C1 segment of cervical spinal cord (tissue), 14 donors: ENCODE measurements around the gene FES.
"Not testable (repeated sequence)": the region's sequence is repeated elsewhere in the genome, so short reads cannot be mapped to it uniquely, and the experiment has no call there.

Experiments used
- DNase-seq, 14 donors: peaks; one replicate each; lab custom pipeline; 2025; lab: John Stamatoyannopoulos, UW

FES gene

DNA sequence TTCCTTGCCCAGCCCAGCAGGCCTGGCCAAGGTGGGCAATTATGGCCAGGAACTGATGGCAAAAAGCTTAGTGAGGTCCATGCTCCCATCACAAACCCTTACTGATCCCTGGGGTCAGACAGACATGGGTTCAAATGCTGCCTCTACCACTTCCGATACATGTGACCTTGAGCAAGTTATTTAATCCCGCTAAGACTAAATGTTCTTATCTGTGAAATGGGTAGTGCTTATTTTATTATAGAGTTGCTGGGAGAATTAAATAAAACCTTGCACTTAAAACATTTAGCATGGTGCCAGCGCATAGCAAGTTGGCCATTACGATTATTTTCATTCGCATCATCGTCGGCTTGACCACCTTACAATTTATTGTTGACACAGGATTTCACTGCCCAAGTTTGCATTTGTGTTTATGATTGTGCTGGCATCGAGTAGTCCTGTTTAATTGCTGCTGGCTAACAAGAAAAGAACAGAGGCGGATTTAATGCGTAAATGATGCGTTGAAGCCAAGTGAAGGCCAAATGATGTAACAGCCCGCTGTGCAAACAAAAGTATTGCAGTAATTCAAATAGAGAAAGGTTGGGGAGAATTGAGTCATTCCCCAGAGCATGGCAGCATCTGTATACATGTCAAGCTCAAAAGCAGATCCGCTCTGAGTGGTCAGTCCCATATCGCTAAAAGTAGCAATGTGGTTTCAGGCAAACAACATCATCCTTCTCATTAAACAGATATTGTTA, 23.2 kb upstream of the FES start:
- DNase-seq = no peak

DNA sequence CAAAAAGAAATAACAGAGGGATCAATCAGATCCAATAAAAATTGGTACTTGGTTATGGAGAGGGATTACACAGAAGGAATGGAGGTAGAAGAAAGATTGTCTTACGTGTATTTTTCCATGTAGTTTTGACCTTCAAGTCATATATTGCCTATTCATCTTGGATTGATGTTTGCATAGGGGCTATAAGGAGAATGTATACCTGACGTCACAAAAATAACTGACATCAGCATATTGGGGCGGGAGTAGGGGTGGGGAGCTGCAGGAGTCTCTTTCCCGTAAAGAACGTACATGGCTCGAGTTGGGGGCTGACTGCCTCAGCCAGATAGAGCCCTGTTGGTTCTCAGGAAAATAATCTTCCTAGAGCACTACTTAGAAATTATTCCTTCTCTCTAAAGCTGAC, 21.8 kb upstream of the FES start:
- no peak for DNase-seq

DNA sequence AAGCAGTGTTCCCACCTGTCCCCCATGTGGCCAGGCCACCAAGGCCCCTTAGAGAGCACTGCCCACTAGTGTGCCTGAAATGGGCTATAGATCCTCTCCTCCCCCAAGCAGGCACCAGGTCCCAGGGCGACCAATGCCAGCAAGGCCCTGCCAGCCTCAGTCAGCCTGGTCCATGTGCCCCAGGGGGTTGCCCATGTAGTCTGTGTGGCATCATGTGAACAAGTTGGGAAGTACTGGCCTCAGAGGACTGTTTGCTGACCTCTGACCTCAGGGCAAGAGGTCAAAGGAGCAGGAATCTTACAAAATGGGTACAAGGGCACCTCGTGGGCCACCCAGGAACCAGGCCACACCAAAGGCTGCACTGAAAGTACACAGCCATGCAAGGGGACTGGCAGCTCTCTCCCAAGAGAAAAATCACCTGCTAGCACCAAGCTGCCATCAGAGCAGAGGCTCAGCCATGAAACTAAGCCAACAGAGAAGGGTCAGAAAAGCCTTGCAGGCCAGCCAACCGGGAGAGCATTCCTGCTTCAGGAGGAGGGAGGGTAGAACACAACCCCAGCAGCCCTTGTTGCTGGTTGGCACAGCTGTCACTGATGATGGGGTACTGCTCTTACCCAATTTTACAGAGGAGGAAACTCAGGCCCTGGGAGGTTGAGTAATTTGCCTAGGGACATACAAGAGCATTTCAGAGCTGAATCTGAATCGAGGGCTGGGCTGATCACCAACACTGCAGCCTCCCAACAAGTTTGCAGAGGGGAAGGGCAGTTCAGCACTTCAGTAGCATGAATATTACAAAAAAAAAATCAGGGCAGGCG, 21.1 kb upstream of the FES start:
- peak in 2 of 14 donors; percentile 15 to 20 for DNase-seq

DNA sequence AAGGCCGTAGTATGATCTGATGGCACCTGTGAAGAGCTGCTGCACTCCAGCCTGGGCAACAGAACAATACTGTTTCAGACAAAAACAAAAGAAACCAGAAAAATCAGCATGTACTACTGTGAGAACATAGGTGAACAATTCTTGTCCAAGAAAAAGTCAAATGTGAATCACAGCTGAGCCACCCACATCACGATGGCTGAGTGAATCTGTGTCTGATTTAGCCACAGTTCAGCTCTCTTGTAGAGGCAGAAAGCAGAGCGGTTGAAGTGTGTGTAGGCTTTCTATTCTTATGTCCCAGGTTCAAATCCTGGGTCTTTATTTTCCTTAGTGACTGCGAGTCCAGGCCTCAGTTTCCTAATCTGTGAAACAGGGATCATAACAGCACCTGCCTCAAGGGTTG, 20.3 kb upstream of the FES start:
- no peak for DNase-seq

DNA sequence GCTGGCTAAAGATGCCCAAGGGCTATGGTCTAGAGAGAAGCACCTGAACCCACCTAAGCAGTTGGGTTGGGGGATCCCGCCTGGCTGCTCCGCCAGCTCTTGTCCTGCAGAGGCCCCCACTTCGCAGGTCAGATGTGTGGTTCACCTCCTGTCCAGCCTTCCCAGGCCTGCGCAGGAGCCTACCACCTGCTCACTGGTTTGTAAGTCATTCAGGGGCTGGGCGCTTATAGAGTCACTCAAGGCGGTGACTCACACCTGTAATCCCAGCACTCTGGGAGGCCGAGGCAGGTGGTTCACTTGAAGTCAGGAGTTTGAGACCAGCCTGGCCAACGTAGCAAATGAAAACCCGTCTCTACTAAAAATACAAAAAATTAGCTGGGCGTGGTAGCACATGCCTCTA, 19.8 kb upstream of the FES start:
- no peak for DNase-seq

DNA sequence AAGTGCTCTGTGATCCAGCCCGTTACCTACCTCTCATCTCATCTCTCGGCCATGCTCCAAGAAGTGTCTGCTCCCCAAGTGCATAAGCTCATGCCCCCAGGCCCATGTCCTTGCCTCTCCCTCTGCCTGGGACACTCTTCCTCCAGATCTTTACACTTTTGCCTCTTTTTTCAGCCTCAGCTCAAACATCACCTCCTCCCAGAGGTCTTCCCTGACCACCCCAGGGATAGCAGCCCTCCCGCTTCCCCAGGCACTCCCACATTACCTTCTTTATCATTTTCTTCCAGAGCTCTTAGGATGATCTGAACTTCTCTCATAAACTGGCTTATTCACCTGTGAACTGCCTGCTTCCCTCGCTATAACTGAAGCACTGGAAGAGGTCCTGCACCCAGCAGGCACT, 18.6 kb upstream of the FES start:
- DNase-seq = no peak

DNA sequence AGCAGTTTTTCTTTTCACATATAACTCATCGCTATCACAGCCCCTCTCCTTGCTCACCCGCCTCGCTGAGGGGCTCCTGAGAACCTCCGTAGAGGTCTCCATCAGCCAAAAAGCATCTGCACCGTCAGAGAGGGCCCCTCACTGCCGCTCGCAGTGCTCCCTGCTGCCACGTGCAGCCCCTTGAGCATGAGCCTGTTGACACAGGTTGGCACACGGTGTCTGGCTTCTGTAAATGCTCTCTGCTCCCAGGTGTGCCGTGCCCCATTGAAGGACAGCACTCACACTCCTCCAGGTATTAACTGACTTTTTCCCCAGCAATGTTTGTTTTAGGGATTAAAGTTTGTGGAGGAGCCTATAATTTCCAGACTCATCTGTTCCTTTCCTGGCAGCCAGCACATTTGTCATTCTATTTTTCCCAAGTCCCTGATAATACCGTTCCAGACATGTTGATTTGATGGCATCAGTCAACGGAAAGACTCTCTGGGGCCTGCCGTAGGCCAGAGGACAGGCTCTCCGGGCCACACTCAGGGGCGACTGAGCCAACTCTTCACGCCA, 18.1 kb upstream of the FES start:
- DNase-seq = no peak

DNA sequence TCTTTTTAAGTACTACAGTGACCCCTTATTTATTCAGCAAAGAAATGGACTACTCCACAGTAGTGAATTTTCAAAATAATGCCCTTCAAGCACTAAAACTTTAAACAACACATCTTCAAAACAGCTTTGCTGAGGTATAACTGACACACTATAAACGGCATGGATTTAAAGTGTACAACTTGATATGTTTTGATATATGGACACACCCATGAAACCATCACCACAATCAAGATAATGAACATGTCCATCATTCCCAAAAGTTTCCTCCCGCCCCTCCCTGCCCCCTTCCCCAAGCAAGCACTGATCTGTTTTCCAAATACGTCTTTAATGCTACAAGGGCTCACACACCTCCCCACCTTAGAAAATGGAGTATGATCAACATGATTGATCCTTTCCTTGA, 17.5 kb upstream of the FES start:
- no peak for DNase-seq

DNA sequence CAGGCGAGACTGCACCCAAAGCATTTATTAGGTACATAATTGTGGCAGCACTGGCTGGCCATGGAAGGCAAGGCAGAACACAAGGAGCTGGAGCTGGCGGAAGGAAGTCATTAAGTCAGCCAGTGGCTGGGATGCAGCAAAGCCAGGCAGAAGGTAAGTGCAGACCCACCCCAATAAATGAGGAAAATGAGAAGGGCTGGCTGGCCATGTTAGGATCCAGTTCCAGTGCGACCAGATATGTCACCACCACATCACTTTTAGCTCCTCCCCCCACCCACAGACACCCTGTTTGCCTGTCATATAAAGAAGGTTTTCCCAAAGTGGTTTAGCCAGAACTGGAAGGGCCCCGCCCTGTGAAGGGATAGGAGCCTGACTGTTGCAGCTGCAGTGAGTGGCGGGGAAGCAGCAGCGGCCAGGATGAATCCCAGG, 16.0 kb upstream of the FES start, which contains the start of gene FURIN:
Gene FURIN, plus strand, starts transcription at position 328 of the 429 bp plus-strand sequence. CDS start 7,153 bp downstream, outside the sequence.
- no peak for DNase-seq

DNA sequence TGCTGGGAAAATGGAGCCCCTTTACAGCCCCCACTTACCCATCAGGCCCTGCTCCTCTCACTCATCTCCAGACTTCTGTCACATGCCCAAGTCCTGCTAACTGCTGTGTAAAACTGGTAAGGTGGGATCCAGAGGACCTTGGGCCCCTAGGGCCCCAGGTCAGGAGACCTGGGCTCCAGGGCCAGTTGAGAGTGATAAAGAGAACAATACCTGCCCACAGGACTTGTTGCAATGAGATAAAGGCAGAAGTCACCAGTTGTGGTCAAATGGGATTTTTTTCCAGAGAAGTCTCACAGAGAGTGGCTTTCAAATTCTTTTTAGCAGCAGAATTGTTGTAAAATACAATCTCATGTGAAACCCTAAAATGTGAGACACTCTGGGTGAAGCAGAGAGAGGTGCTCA, 15.2 kb upstream of the FES start:
- DNase-seq = no peak

DNA sequence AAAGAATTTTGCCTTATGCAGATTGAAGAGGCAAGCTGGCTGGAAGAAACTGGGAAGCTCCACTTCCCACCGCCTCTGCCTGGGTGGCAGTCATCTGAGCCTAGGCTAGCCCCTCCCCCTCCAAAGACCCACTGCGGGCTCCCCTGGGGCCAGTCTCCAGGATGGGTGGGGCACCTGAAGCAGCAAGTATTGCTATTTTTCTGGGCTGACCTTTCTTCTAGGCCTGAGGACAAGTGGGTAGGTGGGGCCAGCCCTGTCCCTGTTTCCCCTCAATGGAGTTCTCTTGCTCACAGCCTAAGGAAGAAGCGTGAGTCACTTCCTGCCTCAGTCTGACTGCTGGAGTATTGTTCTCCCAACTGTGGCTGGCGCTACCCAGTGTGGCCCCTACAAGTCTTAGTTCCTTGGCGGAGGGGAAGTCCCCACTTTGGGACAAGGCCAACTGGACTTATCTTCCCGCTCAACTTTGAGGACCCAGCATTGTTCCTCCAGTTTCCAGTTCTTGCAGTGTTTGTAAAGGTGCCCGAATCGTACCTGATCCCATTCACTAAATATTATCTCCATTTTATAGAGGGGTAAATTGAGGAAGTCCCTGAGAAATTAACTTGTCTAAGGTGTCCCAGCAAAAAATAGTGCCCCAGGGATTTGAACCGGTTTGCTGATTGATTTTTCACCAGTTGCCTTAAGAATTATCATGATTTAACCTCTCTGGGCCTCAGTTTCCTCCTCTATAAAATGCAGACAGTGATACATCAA, 14.5 kb upstream of the FES start:
- peak in 7 of 14 donors; percentile 14 to 73 (median 34) for DNase-seq

DNA sequence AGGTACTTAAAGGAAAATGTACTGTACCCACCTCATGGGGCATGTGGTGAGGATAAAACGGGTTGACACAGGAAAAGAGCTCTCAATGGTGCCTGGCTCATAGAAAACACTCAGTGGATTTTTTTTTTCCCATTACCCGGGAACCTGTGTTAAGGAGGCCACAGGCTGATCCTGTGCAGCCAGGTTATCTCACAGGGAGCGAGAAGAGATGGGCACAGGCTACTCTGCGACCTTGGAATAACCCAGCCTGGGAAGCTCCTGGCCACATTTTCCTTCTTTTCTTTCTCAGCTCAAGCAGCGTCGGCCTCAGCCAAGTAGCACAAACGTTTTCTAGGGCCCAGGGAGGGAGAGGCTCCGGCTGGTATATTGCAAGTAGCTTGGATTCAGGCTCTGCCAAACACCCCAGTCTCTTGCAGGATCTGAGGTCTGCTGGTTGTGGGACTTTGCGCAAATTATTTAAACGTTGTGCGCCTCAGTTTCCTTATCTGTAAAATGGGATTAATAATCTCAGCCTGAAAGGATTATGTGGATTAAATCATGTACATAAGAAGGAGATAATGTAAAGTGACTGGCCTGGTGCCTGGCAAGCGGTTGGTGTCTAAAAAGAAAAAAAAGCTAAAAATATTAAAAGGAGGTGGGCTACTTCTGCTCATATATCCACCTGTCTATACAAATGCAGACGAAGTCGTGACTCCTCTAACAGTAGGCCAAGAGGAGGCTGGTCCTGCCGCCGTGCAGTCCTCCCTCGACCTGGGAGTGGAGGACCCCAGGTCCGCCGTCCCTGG, 13.8 kb upstream of the FES start:
- DNase-seq = peak in 1 of 14 donors; percentile 34

DNA sequence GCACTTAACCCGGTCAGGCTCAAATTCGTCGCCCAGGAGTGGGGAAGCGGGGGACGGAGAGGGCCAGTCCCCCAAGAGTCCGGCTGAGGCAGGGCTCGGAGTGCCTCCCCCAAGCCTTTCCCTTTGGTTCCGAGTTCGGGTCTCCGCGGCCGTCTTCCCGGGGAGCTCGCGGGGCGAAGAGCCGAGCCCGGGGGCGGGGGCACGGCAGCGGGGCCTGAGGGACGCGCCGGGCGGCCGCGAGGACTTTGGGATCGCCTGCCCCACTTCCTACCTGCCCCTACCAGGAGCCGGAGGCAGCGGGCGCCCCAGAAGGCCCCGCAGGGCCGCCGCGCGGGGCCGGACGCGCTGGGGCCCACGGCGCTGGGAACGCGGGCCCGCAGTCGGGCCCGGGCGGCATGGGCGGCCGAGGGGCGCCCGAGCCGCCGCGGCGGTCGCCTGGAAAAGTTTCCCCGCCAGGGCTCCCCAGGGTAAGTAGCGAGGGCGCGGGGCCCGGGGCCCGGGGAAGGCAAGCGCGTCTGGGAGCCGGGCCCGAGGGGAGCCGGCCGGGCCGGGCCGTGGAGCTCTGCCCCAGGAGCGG, 13.1 kb upstream of the FES start:
- DNase-seq = peak in 7 of 14 donors; percentile 20 to 54 (median 37)

DNA sequence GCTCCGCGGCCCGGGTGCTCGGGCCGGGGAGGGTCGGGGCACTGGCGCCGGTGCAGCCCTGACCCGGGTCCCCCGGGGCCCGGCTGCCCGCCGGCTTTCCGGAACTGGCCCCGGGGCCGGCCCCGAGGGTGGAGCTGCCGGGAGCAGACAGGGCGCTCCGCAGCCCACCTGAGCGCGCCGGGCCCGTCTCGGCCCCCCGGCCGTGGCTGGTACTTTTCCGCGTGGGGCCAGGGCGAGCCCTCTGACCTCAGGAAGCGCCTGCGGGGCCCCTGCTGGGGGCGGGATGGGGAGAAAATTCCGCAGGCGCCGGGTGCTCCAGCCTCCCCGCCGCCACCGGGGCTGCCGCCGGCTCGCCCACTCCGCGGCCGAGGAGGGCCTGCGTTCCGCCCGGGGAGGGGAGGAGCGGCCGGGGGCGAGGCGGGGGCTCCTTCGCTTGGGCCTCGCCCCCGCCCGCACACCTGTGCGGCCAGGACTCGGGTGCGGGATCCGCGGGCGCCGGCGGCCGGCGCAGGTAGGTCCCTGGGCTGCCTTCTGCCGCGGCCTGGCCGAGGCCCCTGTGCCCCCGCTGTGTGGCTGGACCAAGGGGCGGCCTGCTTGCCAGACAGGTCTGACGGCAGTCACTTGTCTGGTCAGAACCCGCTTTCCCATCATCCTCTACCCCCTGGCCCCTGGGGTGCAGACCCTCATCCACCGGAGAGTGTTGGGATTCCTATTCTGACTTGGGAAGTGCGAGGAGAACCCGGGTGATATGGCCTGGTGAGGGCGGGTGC, 12.4 kb upstream of the FES start:
- peak in 4 of 14 donors; percentile 12 to 51 (median 39) for DNase-seq

DNA sequence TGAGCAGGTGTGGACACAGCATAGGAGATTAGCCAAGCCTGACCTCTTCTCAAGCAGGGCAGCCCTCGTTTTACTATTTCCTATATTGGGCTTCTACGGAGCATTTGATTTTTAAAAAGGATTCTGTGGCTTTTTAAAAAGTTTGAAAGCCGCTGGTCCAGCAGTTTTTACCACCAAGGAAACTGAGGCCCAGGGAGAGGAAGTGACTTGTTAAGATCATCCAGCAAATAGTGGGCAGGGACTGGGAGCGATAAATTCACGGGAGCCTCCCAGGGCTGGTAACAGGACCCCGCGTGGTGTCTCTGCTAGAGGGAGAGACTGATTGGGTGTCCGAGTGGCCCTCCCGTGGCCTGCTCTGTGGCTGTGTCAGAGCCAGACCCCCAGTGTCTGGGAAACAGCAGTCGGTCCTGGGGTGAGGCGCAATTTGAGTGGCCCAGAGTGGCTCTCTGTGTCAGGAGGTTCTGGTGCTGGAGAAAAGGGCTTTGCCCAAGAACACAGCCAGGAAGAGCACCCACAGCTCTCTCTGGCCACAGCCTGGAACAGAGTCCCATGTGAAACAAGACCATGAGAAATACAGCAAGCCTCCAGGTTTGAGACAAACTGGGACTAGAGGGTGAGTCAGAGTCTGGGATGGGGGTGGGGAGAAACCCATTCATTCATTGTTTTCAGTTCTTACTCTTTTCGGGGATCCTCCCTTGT, 11.7 kb upstream of the FES start:
- peak in 2 of 14 donors; percentile 13 to 60 for DNase-seq

DNA sequence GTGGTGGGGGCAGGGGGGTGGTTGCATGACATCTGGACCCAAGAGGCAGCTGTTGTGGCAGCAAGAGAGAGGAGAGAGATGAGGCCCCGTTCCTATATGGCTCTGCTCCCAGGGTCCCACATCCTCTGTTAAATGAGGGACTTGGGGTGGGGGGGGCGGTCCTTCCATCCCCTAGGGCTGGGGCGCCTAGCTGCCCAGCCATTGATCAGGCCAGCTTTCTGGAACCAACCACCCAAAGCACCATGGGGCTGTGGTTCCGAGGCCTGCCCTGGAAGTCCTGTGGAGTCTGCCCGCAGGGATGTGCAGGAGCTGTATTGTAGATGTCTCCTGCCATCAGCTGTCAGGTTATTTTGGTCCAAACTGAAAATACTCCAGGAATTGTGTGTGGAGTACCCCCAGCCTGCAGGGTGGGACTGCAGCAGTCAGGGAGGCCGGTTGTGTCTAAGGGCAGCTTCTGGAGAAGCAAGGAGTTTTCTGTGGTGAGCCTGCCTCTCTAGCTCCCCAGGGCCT, 10.8 kb upstream of the FES start:
- no peak for DNase-seq

DNA sequence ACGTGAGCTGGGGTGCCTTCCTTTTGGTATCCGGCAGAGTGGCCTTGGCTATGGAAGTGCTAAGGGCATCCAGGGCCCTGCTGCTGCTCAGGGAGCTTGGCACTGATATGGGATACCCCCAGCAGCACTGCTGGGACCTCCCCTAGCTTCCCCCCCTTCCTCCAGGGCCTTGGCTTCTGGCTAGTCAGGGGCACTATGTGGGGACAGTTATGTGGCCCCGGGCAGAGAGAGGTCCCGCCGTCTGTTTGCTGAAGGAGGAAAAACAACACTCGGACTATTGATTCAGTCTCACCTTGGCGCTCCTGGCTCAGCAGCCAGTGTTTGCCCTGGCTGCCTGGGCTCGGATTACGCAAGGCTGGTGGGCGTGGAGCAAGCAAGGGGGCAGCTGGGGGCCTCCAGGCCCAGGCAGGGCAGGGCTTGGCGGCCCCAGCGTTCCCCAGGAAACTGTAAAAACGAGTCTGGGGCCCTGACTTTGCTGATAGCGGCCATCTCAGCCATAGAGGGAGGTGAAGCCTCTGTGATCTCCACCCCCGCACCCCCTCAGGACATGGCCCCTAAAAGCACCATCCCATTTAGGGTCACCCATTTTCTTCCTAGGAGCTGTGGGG, 10.2 kb upstream of the FES start:
- peak in 1 of 14 donors; percentile 32 for DNase-seq

DNA sequence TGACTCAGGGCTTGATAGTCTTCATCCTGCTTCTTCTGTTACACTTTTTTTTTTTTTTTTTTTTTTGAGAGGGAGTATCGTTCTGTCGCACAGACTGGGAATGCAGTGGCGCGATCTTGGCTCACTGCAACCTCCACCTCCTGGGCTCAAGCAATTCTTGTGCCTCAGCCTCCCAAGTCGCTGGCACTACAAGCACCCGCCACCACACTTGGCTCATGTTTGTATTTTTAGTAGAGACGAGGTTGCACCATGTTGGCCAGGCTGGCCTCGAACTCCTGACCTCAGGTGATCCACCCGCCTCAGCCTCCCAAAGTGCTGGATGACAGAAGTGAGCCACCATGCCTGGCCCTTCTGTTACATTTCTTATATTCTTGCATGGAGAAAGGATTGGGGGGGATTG, 9.3 kb upstream of the FES start:
- DNase-seq = not testable (repeated sequence)
